CD4-positive, alpha-beta T cell (primary cell): ENCODE data around the gene ANKRD29. TPM values are rescaled to one million over a fixed set of nuclear protein-coding genes. Genes with fewer than 3 reads are reported as not detected.

ENCODE experiments used
- ATAC-seq: fragments of 200-7000 bp; cut with Tn5 transposase; one replicate; pipeline ENCODE4 v1.10.0; 2022; ENCODE audit warnings: mild to moderate bottlenecking; ENCODE audit not compliant: poor library complexity
- CTCF ChIA-PET: fragments of 350-600 bp; sonication (Branson Sonifier 250); formaldehyde crosslinking; loops from one replicate; lab custom pipeline; 2021; ENCODE audit warnings: antibody characterized with exemption, inconsistent platforms; lab: Charles Lee
- POLR2A ChIA-PET: fragments of 350-600 bp; sonication (Branson Sonifier 250); formaldehyde crosslinking; loops from one replicate; lab custom pipeline; 2021; ENCODE audit warnings: antibody characterized with exemption, inconsistent platforms; lab: Charles Lee
- DNase-seq, 14 experiments: peaks; one replicate each; pipeline ENCODE4 v3.0.0-alpha.2; 2013 to 2020; ENCODE audit warnings: mixed read lengths in 2 of 14
- H3K27ac ChIP-seq, 2 donors: one replicate each; pipeline versions ENCODE4 v1.5.1 to v1.7.0; 2013; ENCODE audit warnings: low read length in 2 of 2, low read depth in 1 of 2, mild to moderate bottlenecking in 1 of 2
- H3K27me3 ChIP-seq, 2 experiments: 1 replicate in 1 of 2; 2 replicates in 1 of 2; pipeline versions ENCODE4 v1.6.1 to v1.7.0; 2013; ENCODE audit warnings: low read length in 2 of 2, control low read depth in 1 of 2, mild to moderate bottlenecking in 1 of 2, moderate library complexity in 1 of 2; ENCODE audit not compliant: insufficient read depth in 2 of 2, control insufficient read depth in 1 of 2
- H3K36me3 ChIP-seq: one replicate; pipeline ENCODE4 v1.6.1; 2013; ENCODE audit warnings: low read length, control low read depth; ENCODE audit not compliant: insufficient read depth
- H3K4me1 ChIP-seq: one replicate; pipeline ENCODE4 v1.6.1; 2013; ENCODE audit warnings: low read length, control low read depth; ENCODE audit not compliant: insufficient read depth
- H3K4me3 ChIP-seq: one replicate; pipeline ENCODE4 v1.5.1; 2013; ENCODE audit warnings: mild to moderate bottlenecking, low read length, moderate library complexity
- H3K9me3 ChIP-seq, 2 experiments: 1 replicate in 1 of 2; 2 replicates in 1 of 2; pipeline versions ENCODE4 v1.6.1 to v1.7.0; 2013; ENCODE audit warnings: low read length in 2 of 2, mild to moderate bottlenecking in 2 of 2, control low read depth in 1 of 2, moderate library complexity in 1 of 2; ENCODE audit not compliant: control insufficient read depth in 1 of 2, insufficient read depth in 1 of 2
- H3K27ac Mint-ChIP-seq: one replicate; pipeline ENCODE4 v1.8.0; 2020; ENCODE audit warnings: mixed read lengths
- H3K27me3 Mint-ChIP-seq: one replicate; pipeline ENCODE4 v1.8.0; 2021; ENCODE audit warnings: mixed read lengths
- H3K36me3 Mint-ChIP-seq: one replicate; pipeline ENCODE4 v1.8.0; 2021; ENCODE audit warnings: low read depth, mixed read lengths
- H3K4me1 Mint-ChIP-seq: one replicate; pipeline ENCODE4 v1.8.0; 2021; ENCODE audit warnings: low read depth, mixed read lengths
- H3K4me3 Mint-ChIP-seq: one replicate; pipeline ENCODE4 v1.8.0; 2020; ENCODE audit warnings: mild to moderate bottlenecking, mixed read lengths
- H3K9me3 Mint-ChIP-seq: one replicate; pipeline ENCODE4 v1.8.0; 2020; ENCODE audit warnings: mixed read lengths
- CTCF ChIP-seq: fragments of 200-600 bp; IDR thresholded peaks from one replicate; pipeline ENCODE4 v1.8.0; 2022; ENCODE audit warnings: antibody characterized with exemption, mild to moderate bottlenecking
- intact Hi-C, 2 experiments: fragments of 100-400 bp; cut with DNase I in 1 of 2; cut with micrococcal nuclease in 1 of 2; formaldehyde crosslinking; loops; one replicate each; pipeline versions ENCODE4 v1.15.1 to v1.9.0; 2023 to 2025; cut with DNase I, micrococcal nuclease
- total RNA-seq, 174 experiments: library from RNA in 2 of 174; stranded (reverse) in 2 of 174; gene quantifications; one replicate each; pipeline ENCODE4 v1.2.3 and lab custom pipeline; 2021 to 2026

The ANKRD29 gene
- total RNA-seq, 2 experiments from 2014 or later: 0.28 to 0.58 TPM

- no peak for TF ChIP-seq CTCF
- POLR2A ChIA-PET: interaction anchor here (0.6 kb wide), 1 partner anchor 139 kb away, joined by 4 read pairs; no protein-coding TSS in a partner anchor
- Histone ChIP-seq H3K27me3 (peaks cover 31 to 38% of the 10 kb centered on the region in 2 experiments), H3K27ac (no peak overlapping the region), H3K36me3 (no peaks in the 10 kb centered on the region), H3K4me1 (peaks cover 15% of the 10 kb centered on the region), H3K9me3 (peaks cover 0 to 6% of the 10 kb centered on the region in 2 experiments), H3K4me3 (peak overlapping the region; percentile 28)
- CTCF ChIA-PET: no interaction called here
- intact Hi-C loops: no loop called here
- peaks cover 41% of the 10 kb centered on the region for H3K27me3 Mint-ChIP-seq
- DNase-seq: peak in 4 of 14 experiments; percentile 1 to 22 (median 6)
- no peak overlapping the region for H3K27ac Mint-ChIP-seq
- H3K36me3 Mint-ChIP-seq: no peaks in the 10 kb centered on the region
- H3K9me3 Mint-ChIP-seq: no peaks in the 10 kb centered on the region
- peak overlapping the region; percentile 62 for H3K4me3 Mint-ChIP-seq
- H3K4me1 Mint-ChIP-seq: peaks cover 6% of the 10 kb centered on the region
- ATAC-seq: peak; percentile 40
Observed at GRCh38 chr18:23689616-23690504, 27.1 kb upstream of the ANKRD29 start.

GRCh38 chr18:23689031-23689615 lies 26.4 kb upstream of the ANKRD29 start, which contains the start of gene LAMA3:
TSS of gene LAMA3 (plus strand) at chr18:23689453. CDS start at chr18:23689684, 231 bp downstream.
- Histone ChIP-seq H3K4me1 (peaks cover 15% of the 10 kb centered on the region), H3K27ac (no peak within 1 kb of the TSS), H3K36me3 (no peaks in the 10 kb centered on the region), H3K4me3 (peak within 1 kb of the TSS; percentile 42), H3K27me3 (peaks cover 31 to 38% of the 10 kb centered on the region in 2 experiments), H3K9me3 (peaks cover 0 to 6% of the 10 kb centered on the region in 2 experiments)
- peaks cover 6% of the 10 kb centered on the region for H3K4me1 Mint-ChIP-seq
- DNase-seq: peak in 9 of 14 experiments; percentile 3 to 58 (median 26)
- H3K9me3 Mint-ChIP-seq: no peaks in the 10 kb centered on the region
- H3K4me3 Mint-ChIP-seq: peak within 1 kb of the TSS; percentile 62
- no peak for TF ChIP-seq CTCF
- ChIA-PET POLR2A (no interaction called here), CTCF (interaction anchor here (1.7 kb wide), 1 partner anchor 14 kb away, joined by 5 read pairs; no protein-coding TSS in a partner anchor)
- H3K36me3 Mint-ChIP-seq: no peaks in the 10 kb centered on the region
- peak; percentile 82 for ATAC-seq
- no peak within 1 kb of the TSS for H3K27ac Mint-ChIP-seq
- intact Hi-C loops: no loop called here
- peaks cover 48% of the 10 kb centered on the region for H3K27me3 Mint-ChIP-seq

- H3K36me3 Mint-ChIP-seq: no peaks in the 10 kb centered on the region
- ATAC-seq: no peak
Observed at GRCh38 chr18:23688528-23688927, 25.8 kb upstream of the ANKRD29 start.

More at GRCh38 chr18:23688528-23688927, 25.8 kb upstream of the ANKRD29 start:
- Histone ChIP-seq H3K27me3 (peaks cover 31 to 38% of the 10 kb centered on the region in 2 experiments), H3K27ac (no peak overlapping the region), H3K36me3 (no peaks in the 10 kb centered on the region), H3K9me3 (peaks cover 0 to 6% of the 10 kb centered on the region in 2 experiments), H3K4me3 (no peak overlapping the region), H3K4me1 (peaks cover 15% of the 10 kb centered on the region)
- no peak overlapping the region for H3K27ac Mint-ChIP-seq
- intact Hi-C loops: no loop called here
- H3K9me3 Mint-ChIP-seq: no peaks in the 10 kb centered on the region
- POLR2A ChIA-PET: no interaction called here
- H3K4me3 Mint-ChIP-seq: no peak overlapping the region
- H3K27me3 Mint-ChIP-seq: peaks cover 54% of the 10 kb centered on the region
- TF ChIP-seq CTCF: no peak
- CTCF ChIA-PET: interaction anchor here (1.7 kb wide), 1 partner anchor 15 kb away, joined by 5 read pairs; no protein-coding TSS in a partner anchor
- H3K4me1 Mint-ChIP-seq: peaks cover 6% of the 10 kb centered on the region
- DNase-seq: no peak
